T-cell (primary cell): ENCODE results near the gene COL13A1. TPM values are rescaled to one million over a fixed set of nuclear protein-coding genes. Genes with fewer than 3 reads are reported as not detected.

ENCODE experiments used
- ATAC-seq, 4 experiments: fragments of 200-7000 bp in 3 of 4; fragments of 150-1000 bp in 1 of 4; cut with Tn5 transposase; replicated peaks in 1 of 4; 1 replicate in 3 of 4; 2 replicates in 1 of 4; pipeline ENCODE4 v1.10.0; 2021; ENCODE audit warnings: moderate library complexity in 3 of 4, mild to moderate bottlenecking in 2 of 4, moderate number of reproducible peaks in 1 of 4
- CTCF ChIA-PET, 2 donors: fragments of 300-600 bp; sonication (Branson Sonifier 250); formaldehyde crosslinking; loops; one replicate each; lab custom pipeline; 2022; ENCODE audit warnings: antibody characterized with exemption in 2 of 2; lab: Charles Lee
- POLR2A ChIA-PET, 2 donors: fragments of 300-600 bp; sonication (Branson Sonifier 250); formaldehyde crosslinking; loops; one replicate each; lab custom pipeline; 2022; ENCODE audit warnings: antibody characterized with exemption in 2 of 2; lab: Charles Lee
- DNase-seq, 35 experiments: peaks; one replicate each; pipeline versions ENCODE4 v3.0.0 to v3.0.0-alpha.2; 2013 to 2023
- H3K27ac ChIP-seq: one replicate; pipeline ENCODE4 v1.5.1; 2013; ENCODE audit warnings: low read length
- H3K27me3 ChIP-seq, 2 experiments: replicated peaks in 1 of 2; 1 replicate in 1 of 2; 2 replicates in 1 of 2; pipeline versions ENCODE4 v1.6.1 to v1.7.0; 2013; ENCODE audit warnings: low read length in 1 of 2, mixed read lengths in 1 of 2; ENCODE audit not compliant: control insufficient read depth in 2 of 2, insufficient read depth in 2 of 2; ENCODE audit errors: extremely low read depth in 1 of 2
- H3K36me3 ChIP-seq, 2 donors: 1 replicate in 1 of 2; 2 replicates in 1 of 2; pipeline versions ENCODE4 v1.6.1 to v1.7.0; 2013; ENCODE audit warnings: low read length in 1 of 2; ENCODE audit not compliant: control insufficient read depth in 2 of 2, insufficient read depth in 1 of 2; ENCODE audit errors: extremely low read depth in 1 of 2
- H3K4me1 ChIP-seq, 2 experiments: 1 replicate in 1 of 2; 2 replicates in 1 of 2; pipeline versions ENCODE4 v1.6.1 to v1.7.0; 2013; ENCODE audit warnings: low read length in 2 of 2, mixed read lengths in 1 of 2; ENCODE audit not compliant: insufficient read depth in 2 of 2, control insufficient read depth in 1 of 2; ENCODE audit errors: extremely low read depth in 1 of 2
- H3K4me3 ChIP-seq, 2 donors: 1 replicate in 1 of 2; 2 replicates in 1 of 2; pipeline versions ENCODE4 v1.5.1 to v1.7.0; 2013; ENCODE audit warnings: mild to moderate bottlenecking in 2 of 2, low read length in 1 of 2, moderate library complexity in 1 of 2; ENCODE audit not compliant: control insufficient read depth in 1 of 2; ENCODE audit errors: extremely low read depth in 1 of 2
- H3K9me3 ChIP-seq: 2 replicates; pipeline ENCODE4 v1.7.0; 2013
- H3K27ac Mint-ChIP-seq, 2 donors: one replicate each; pipeline ENCODE4 v1.8.0; 2020 to 2021; ENCODE audit warnings: mild to moderate bottlenecking in 2 of 2, mixed read lengths in 2 of 2
- H3K27me3 Mint-ChIP-seq, 2 donors: one replicate each; pipeline ENCODE4 v1.8.0; 2021 to 2022; ENCODE audit warnings: mixed read lengths in 2 of 2
- H3K36me3 Mint-ChIP-seq: one replicate; pipeline ENCODE4 v1.8.0; 2021; ENCODE audit warnings: mixed read lengths
- H3K4me1 Mint-ChIP-seq, 3 donors: one replicate each; pipeline ENCODE4 v1.8.0; 2020 to 2022; ENCODE audit warnings: mixed read lengths in 3 of 3, mild to moderate bottlenecking in 1 of 3
- H3K4me3 Mint-ChIP-seq, 3 donors: one replicate each; pipeline ENCODE4 v1.8.0; 2020 to 2022; ENCODE audit warnings: mild to moderate bottlenecking in 3 of 3, mixed read lengths in 3 of 3, moderate library complexity in 3 of 3
- H3K9me3 Mint-ChIP-seq, 3 donors: one replicate each; pipeline ENCODE4 v1.8.0; 2020 to 2022; ENCODE audit warnings: mixed read lengths in 3 of 3
- WGBS: methylation state at CpG from one replicate; pipeline ENCODE4 v1.1.5; 2013; ENCODE audit warnings: missing lambda C conversion rate; ENCODE audit not compliant: insufficient coverage; 5-methylcytosine and 5-hydroxymethylcytosine counted together
- total RNA-seq, 35 experiments: library from RNA in 6 of 35; stranded (reverse) in 6 of 35; fragments of 120-200 nt in 1 of 35; gene quantifications; one replicate each; pipeline versions ENCODE4 v1.2.1 to v1.2.4 and lab custom pipeline; 2013 to 2026

Gene COL13A1
- total RNA-seq, 5 donors from 2014 or later (not counting 1 experiment from before 2014, with no cell fraction given): 0.09 TPM; not detected in 4

GRCh38 chr10:69884686-69885085, 83.0 kb downstream of the COL13A1 start:
- ATAC-seq: no peak

DNA sequence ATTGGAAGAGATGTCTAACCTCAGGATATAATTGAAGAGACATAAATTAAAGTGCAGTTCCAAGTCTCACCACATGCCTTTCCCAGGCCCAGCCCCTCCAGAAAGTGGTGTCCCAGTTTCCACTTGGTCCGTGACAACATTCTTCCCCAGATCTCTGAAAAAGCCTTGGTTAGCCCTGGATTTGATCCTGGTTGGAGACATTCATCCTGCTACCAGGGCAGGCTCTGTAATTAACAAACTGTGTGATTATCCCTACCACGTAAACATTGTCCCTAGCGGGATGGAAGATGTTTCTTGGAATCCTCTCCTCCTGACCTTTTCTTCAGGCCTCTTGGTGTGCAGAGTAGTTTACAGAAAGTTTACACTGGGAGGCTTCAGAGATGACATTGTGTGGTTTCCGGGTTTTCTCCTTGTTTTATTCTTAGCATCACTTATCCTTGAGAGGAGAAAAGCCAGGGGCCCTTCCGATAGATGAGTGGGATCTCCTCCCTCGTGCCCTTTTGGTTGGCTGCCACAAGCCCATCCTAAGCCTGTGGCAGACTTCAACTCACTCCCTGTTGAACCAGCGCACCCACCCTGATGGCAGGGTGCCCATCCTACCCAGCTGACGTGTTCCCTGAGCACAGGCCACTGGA, 83.8 kb downstream of the COL13A1 start:
- CTCF ChIA-PET: interaction anchor here in 1 of 2 donors (0.6 kb wide), 1 partner anchor 12 kb away, joined by 3 read pairs; no protein-coding TSS in a partner anchor

More at GRCh38 chr10:69884686-69885085, 83.0 kb downstream of the COL13A1 start:
- no peak overlapping the region for H3K27ac Mint-ChIP-seq
- CTCF ChIA-PET: interaction anchor here in 1 of 2 donors (0.5 kb wide), 1 partner anchor 158 kb away, joined by 4 read pairs; no protein-coding TSS in a partner anchor
- H3K27me3 Mint-ChIP-seq: peaks cover 19 to 23% of the 10 kb centered on the region in 2 donors
- peaks cover 0 to 31% of the 10 kb centered on the region in 2 experiments for H3K27me3 ChIP-seq
- POLR2A ChIA-PET: no interaction called here
- no peak overlapping the region for H3K4me3 ChIP-seq
- H3K4me1 ChIP-seq: no peaks in the 10 kb centered on the region
- no peaks in the 10 kb centered on the region for H3K36me3 ChIP-seq
- no peaks in the 10 kb centered on the region for H3K4me1 Mint-ChIP-seq
- whole genome bisulfite sequencing: no CpG with 5 or more reads among the region's 5 CpGs
- H3K36me3 Mint-ChIP-seq: no peaks in the 10 kb centered on the region
- no peak for DNase-seq
- no peaks in the 10 kb centered on the region for H3K9me3 ChIP-seq
- no peaks in the 10 kb centered on the region for H3K9me3 Mint-ChIP-seq
- no peak overlapping the region for H3K27ac ChIP-seq
- no peak overlapping the region for H3K4me3 Mint-ChIP-seq

GRCh38 chr10:69888882-69889584, 87.3 kb downstream of the COL13A1 start:
- H3K27ac ChIP-seq: no peak overlapping the region
- Mint-ChIP-seq H3K36me3 (no peaks in the 10 kb centered on the region), H3K27me3 (no peaks in the 10 kb centered on the region), H3K9me3 (no peaks in the 10 kb centered on the region), H3K4me1 (no peaks in the 10 kb centered on the region), H3K4me3 (no peak overlapping the region), H3K27ac (no peak overlapping the region)
- WGBS: 86% methylated on average over 8 of the region's 12 CpGs
- H3K4me1 ChIP-seq: no peaks in the 10 kb centered on the region
- no peaks in the 10 kb centered on the region for H3K36me3 ChIP-seq
- no peaks in the 10 kb centered on the region for H3K9me3 ChIP-seq
- H3K4me3 ChIP-seq: no peak overlapping the region
- DNase-seq (no peak), ATAC-seq (no peak)
- ChIA-PET POLR2A (no interaction called here), CTCF (no interaction called here)
- peaks cover 0 to 9% of the 10 kb centered on the region in 2 experiments for H3K27me3 ChIP-seq

More for the DNA sequence above, 83.8 kb downstream of the COL13A1 start:
- no peaks in the 10 kb centered on the region for H3K9me3 Mint-ChIP-seq
- Histone ChIP-seq H3K27ac (no peak overlapping the region), H3K36me3 (no peaks in the 10 kb centered on the region), H3K9me3 (no peaks in the 10 kb centered on the region), H3K4me1 (no peaks in the 10 kb centered on the region), H3K27me3 (peaks cover 0 to 23% of the 10 kb centered on the region in 2 experiments), H3K4me3 (no peak overlapping the region)
- H3K27me3 Mint-ChIP-seq: peaks cover 12 to 20% of the 10 kb centered on the region in 2 donors
- DNase-seq: no peak
- POLR2A ChIA-PET: no interaction called here
- ATAC-seq: no peak
- WGBS: 96% methylated on average over 3 of the region's 8 CpGs
- no peaks in the 10 kb centered on the region for H3K36me3 Mint-ChIP-seq
- no peak overlapping the region for H3K27ac Mint-ChIP-seq
- no peaks in the 10 kb centered on the region for H3K4me1 Mint-ChIP-seq
- H3K4me3 Mint-ChIP-seq: no peak overlapping the region

DNA sequence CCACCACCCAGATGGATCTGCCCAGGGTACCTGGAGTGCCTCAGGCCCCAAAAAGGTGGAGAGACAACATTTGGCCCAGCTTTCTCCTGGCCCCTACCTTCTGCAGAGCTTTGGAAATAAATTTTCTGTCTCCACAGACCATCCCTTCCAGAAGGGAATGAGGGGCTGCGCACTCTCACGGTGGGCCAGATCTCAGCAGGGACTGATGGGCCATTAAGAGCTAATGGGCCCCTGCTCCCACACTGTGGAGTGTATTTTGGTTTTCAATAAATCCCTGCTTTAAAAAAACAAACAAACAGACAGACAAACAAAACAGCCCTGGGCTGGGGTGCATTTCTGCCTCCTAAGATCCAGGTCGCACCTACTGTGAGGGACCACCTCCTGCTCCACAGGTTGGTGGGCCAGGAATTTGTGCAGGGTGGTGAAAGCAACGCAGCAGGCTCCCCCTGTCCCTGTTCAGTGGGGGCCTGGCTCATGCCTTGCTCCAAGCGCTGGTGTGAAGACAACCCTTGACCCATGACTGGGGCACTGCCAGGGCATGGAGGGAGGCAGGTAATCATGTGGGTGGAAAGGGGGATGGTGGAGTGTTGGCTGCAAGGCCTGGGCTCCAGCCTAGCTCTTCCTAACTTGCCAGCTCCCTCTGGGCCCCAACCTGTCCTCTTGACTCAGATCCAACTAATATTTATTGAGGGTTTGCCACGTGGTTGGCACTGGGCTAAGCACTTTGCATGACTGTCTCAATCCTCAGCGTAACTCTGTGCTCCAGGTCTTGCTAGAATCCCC, 88.5 kb downstream of the COL13A1 start:
- ATAC-seq (no peak), DNase-seq (no peak)
- Mint-ChIP-seq H3K27me3 (no peaks in the 10 kb centered on the region), H3K4me3 (no peak overlapping the region), H3K27ac (no peak overlapping the region), H3K4me1 (no peaks in the 10 kb centered on the region), H3K36me3 (no peaks in the 10 kb centered on the region), H3K9me3 (no peaks in the 10 kb centered on the region)
- no peaks in the 10 kb centered on the region for H3K36me3 ChIP-seq
- H3K4me1 ChIP-seq: no peaks in the 10 kb centered on the region
- WGBS: 71% methylated on average over 5 of the region's 7 CpGs
- no peaks in the 10 kb centered on the region for H3K9me3 ChIP-seq
- H3K27ac ChIP-seq: no peak overlapping the region
- peaks cover 0 to 14% of the 10 kb centered on the region in 2 experiments for H3K27me3 ChIP-seq
- CTCF ChIA-PET: no interaction called here
- H3K4me3 ChIP-seq: no peak overlapping the region
- POLR2A ChIA-PET: no interaction called here

- Mint-ChIP-seq H3K9me3 (no peaks in the 10 kb centered on the region), H3K27me3 (peaks cover 0 to 2% of the 10 kb centered on the region in 2 donors), H3K4me1 (no peaks in the 10 kb centered on the region), H3K27ac (no peak overlapping the region), H3K36me3 (no peaks in the 10 kb centered on the region), H3K4me3 (no peak overlapping the region)
- H3K9me3 ChIP-seq: no peaks in the 10 kb centered on the region
- peaks cover 0 to 16% of the 10 kb centered on the region in 2 experiments for H3K27me3 ChIP-seq
- no peak overlapping the region for H3K4me3 ChIP-seq
- DNase-seq (no peak), ATAC-seq (no peak)
- WGBS: 91% methylated on average over 5 of the region's 9 CpGs
- ChIA-PET CTCF (no interaction called here), POLR2A (no interaction called here)
- no peak overlapping the region for H3K27ac ChIP-seq
- no peaks in the 10 kb centered on the region for H3K4me1 ChIP-seq
- no peaks in the 10 kb centered on the region for H3K36me3 ChIP-seq
Measured at GRCh38 chr10:69891057-69891617, 89.4 kb downstream of the COL13A1 start.

DNA sequence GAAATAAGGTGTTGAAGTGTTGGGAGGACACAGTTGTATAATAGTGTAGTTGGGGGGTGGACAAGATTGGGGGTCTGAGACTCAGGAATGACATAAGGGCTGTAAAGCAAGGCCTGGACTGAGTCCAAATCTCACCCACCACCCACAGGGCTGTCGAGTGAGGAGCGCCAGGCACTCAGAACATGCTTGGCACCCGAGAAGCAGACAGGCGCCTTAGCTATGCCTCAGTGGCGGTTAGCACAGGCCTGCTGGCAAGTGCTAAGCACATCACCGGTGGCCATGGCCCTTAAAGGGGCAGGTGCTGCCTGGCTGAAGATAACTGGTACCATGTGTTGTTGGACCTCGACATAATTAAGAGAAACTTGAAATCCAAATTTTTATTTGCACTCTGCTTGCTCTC, 90.7 kb downstream of the COL13A1 start:
- H3K9me3 Mint-ChIP-seq: no peaks in the 10 kb centered on the region
- POLR2A ChIA-PET: no interaction called here

More for the DNA sequence above, 90.7 kb downstream of the COL13A1 start:
- Histone ChIP-seq H3K36me3 (no peaks in the 10 kb centered on the region), H3K9me3 (no peaks in the 10 kb centered on the region), H3K27me3 (peaks cover 0 to 16% of the 10 kb centered on the region in 2 experiments), H3K4me1 (no peaks in the 10 kb centered on the region), H3K27ac (no peak overlapping the region), H3K4me3 (no peak overlapping the region)
- Mint-ChIP-seq H3K4me3 (no peak overlapping the region), H3K4me1 (no peaks in the 10 kb centered on the region), H3K27me3 (peaks cover 0 to 2% of the 10 kb centered on the region in 2 donors), H3K36me3 (no peaks in the 10 kb centered on the region), H3K27ac (no peak overlapping the region)
- DNase-seq: no peak
- ATAC-seq: no peak
- 84% methylated on average over 4 of the region's 7 CpGs for WGBS
- CTCF ChIA-PET: no interaction called here
